Measurements from ENCODE around the gene STARD9. TPM values are rescaled to one million over a fixed set of nuclear protein-coding genes. Genes with fewer than 3 reads are reported as not detected.

Gene STARD9
- total RNA-seq, 2 donors from 2014 or later = 5.0 to 7.2 TPM

GRCh38 chr15:42681119-42681518, 105.7 kb downstream of the STARD9 start:
- ATAC-seq (no peak), DNase-seq (no peak)
- intact Hi-C loops (cut with DNase I, micrococcal nuclease) = no loop called here

- no peak for ATAC-seq
- intact Hi-C loops (cut with DNase I, micrococcal nuclease) = no loop called here
- DNase-seq = no peak
Observed at GRCh38 chr15:42686281-42686680, 110.9 kb downstream of the STARD9 start.

GRCh38 chr15:42687740-42688139, 112.3 kb downstream of the STARD9 start:
- DNase-seq (no peak), ATAC-seq (no peak)
- intact Hi-C loops (cut with DNase I, micrococcal nuclease) = no loop called here

- intact Hi-C loops (cut with DNase I, micrococcal nuclease) = no loop called here
- no peak for ATAC-seq
- DNase-seq = no peak
Observed at GRCh38 chr15:42688301-42688700, 112.9 kb downstream of the STARD9 start.

- intact Hi-C loops (cut with DNase I, micrococcal nuclease) = no loop called here
- DNase-seq (no peak), ATAC-seq (no peak)
Observed at GRCh38 chr15:42691308-42691707, 115.9 kb downstream of the STARD9 start.

- intact Hi-C loops (cut with DNase I, micrococcal nuclease) = no loop called here
- DNase-seq (no peak), ATAC-seq (no peak)
Observed at GRCh38 chr15:42691770-42692169, 116.4 kb downstream of the STARD9 start.

GRCh38 chr15:42692536-42692935, 117.1 kb downstream of the STARD9 start:
- intact Hi-C loops (cut with DNase I, micrococcal nuclease) = no loop called here
- ATAC-seq (no peak), DNase-seq (no peak)

GRCh38 chr15:42692997-42693396, 117.6 kb downstream of the STARD9 start:
- DNase-seq = no peak
- no peak for ATAC-seq
- intact Hi-C loops (cut with DNase I, micrococcal nuclease) = no loop called here

GRCh38 chr15:42693496-42693895, 118.1 kb downstream of the STARD9 start:
- intact Hi-C loops (cut with DNase I, micrococcal nuclease) = no loop called here
- no peak for DNase-seq
- no peak for ATAC-seq

- DNase-seq (no peak), ATAC-seq (no peak)
- intact Hi-C loops (cut with DNase I, micrococcal nuclease) = no loop called here
Observed at GRCh38 chr15:42693942-42694341, 118.5 kb downstream of the STARD9 start.

- intact Hi-C loops (cut with DNase I, micrococcal nuclease) = no loop called here
- ATAC-seq (no peak), DNase-seq (no peak)
Observed at GRCh38 chr15:42694398-42694797, 119.0 kb downstream of the STARD9 start.

- intact Hi-C loops (cut with DNase I, micrococcal nuclease) = no loop called here
- ATAC-seq (no peak), DNase-seq (no peak)
Observed at GRCh38 chr15:42695527-42696071, 120.2 kb downstream of the STARD9 start.

GRCh38 chr15:42696626-42697025, 121.2 kb downstream of the STARD9 start:
- no peak for ATAC-seq
- intact Hi-C loops (cut with DNase I, micrococcal nuclease) = no loop called here
- DNase-seq = no peak

- intact Hi-C loops (cut with DNase I, micrococcal nuclease) = loop anchor here in 1 of 2 donors (10.0 kb wide), 1 partner anchor 220 kb away; the partner anchor contains the start of gene TTBK2
- ATAC-seq (peak; percentile 96), DNase-seq (peak; percentile 39 to 70)
Observed at GRCh38 chr15:42704492-42704926, 129.1 kb downstream of the STARD9 start.

GRCh38 chr15:42705336-42705735, 129.9 kb downstream of the STARD9 start:
- intact Hi-C loops (cut with DNase I, micrococcal nuclease) = loop anchor here in 1 of 2 donors (10.0 kb wide), 1 partner anchor 219 kb away; the partner anchor contains the start of gene TTBK2
- DNase-seq (no peak), ATAC-seq (no peak)

GRCh38 chr15:42707068-42707467, 131.7 kb downstream of the STARD9 start:
- ATAC-seq (no peak), DNase-seq (no peak)
- intact Hi-C loops (cut with DNase I, micrococcal nuclease) = loop anchor here in 1 of 2 donors (10.0 kb wide), 1 partner anchor 218 kb away; the partner anchor contains the start of gene TTBK2

GRCh38 chr15:42707873-42708544, 132.6 kb downstream of the STARD9 start:
- no peak for ATAC-seq
- intact Hi-C loops (cut with DNase I, micrococcal nuclease) = loop anchor here in 1 of 2 donors (10.0 kb wide), 1 partner anchor 217 kb away; the partner anchor contains the start of gene TTBK2
- no peak for DNase-seq

- intact Hi-C loops (cut with DNase I, micrococcal nuclease) = no loop called here
- no peak for DNase-seq
Observed at GRCh38 chr15:42710662-42711061, 135.3 kb downstream of the STARD9 start.

GRCh38 chr15:42711746-42712145, 136.3 kb downstream of the STARD9 start:
- intact Hi-C loops (cut with DNase I, micrococcal nuclease) = no loop called here
- no peak for ATAC-seq

More at GRCh38 chr15:42710662-42711061, 135.3 kb downstream of the STARD9 start:
- no peak for ATAC-seq

GRCh38 chr15:42712584-42712983, 137.2 kb downstream of the STARD9 start:
- no peak for DNase-seq
- intact Hi-C loops (cut with DNase I, micrococcal nuclease) = no loop called here

More at GRCh38 chr15:42711746-42712145, 136.3 kb downstream of the STARD9 start:
- DNase-seq = no peak

More at GRCh38 chr15:42712584-42712983, 137.2 kb downstream of the STARD9 start:
- ATAC-seq = no peak
